B cell (primary cell): Measurements from ENCODE around the gene PREX1. TPM values are rescaled to one million over a fixed set of nuclear protein-coding genes. Genes with fewer than 3 reads are reported as not detected.

Experiments
- ATAC-seq: fragments of 200-7000 bp; cut with Tn5 transposase; one replicate; pipeline ENCODE4 v1.10.0; 2021; ENCODE audit warnings: low read depth, mild to moderate bottlenecking, moderate number of reproducible peaks, moderate library complexity
- CTCF ChIA-PET: fragments of 350-600 bp; sonication (Branson Sonifier 250); formaldehyde crosslinking; loops from one replicate; lab custom pipeline; 2021; ENCODE audit warnings: antibody characterized with exemption, inconsistent platforms; lab: Charles Lee
- POLR2A ChIA-PET: fragments of 350-600 bp; sonication (Branson Sonifier 250); formaldehyde crosslinking; loops from one replicate; lab custom pipeline; 2021; ENCODE audit warnings: antibody characterized with exemption; lab: Charles Lee
- DNase-seq: peaks from one replicate; pipeline ENCODE4 v3.0.0; 2013
- H2AFZ ChIP-seq: 2 replicates; pipeline ENCODE4 v1.6.1; 2012; ENCODE audit warnings: mild to moderate bottlenecking, low read depth, low read length; ENCODE audit not compliant: insufficient read depth, poor library complexity, severe bottlenecking
- H3K27ac ChIP-seq, 2 donors: 1 replicate in 1 of 2; 2 replicates in 1 of 2; pipeline ENCODE4 v1.5.1; 2012 to 2013; ENCODE audit warnings: low read length in 2 of 2, mild to moderate bottlenecking in 2 of 2, moderate library complexity in 1 of 2
- H3K27me3 ChIP-seq, 4 experiments: fragments of 200-600 bp in 1 of 4; sonication (generic) in 1 of 4; replicated peaks in 1 of 4; 1 replicate in 2 of 4; 2 replicates in 2 of 4; pipeline versions ENCODE4 v1.6.1 to v1.7.0; 2013 to 2016; ENCODE audit warnings: low read length in 3 of 4, mild to moderate bottlenecking in 2 of 4, mixed read lengths in 1 of 4, moderate library complexity in 1 of 4; ENCODE audit not compliant: insufficient read depth in 4 of 4, control insufficient read depth in 3 of 4; ENCODE audit errors: control extremely low read depth in 1 of 4
- H3K36me3 ChIP-seq, 2 experiments: replicated peaks in 1 of 2; 1 replicate in 1 of 2; 2 replicates in 1 of 2; pipeline versions ENCODE4 v1.6.1 to v1.7.1; 2013; ENCODE audit warnings: low read length in 1 of 2; ENCODE audit not compliant: insufficient read depth in 2 of 2, control insufficient read depth in 1 of 2; ENCODE audit errors: control extremely low read depth in 1 of 2, extremely low read depth in 1 of 2
- H3K4me1 ChIP-seq, 2 donors: fragments of 200-600 bp in 1 of 2; sonication (generic) in 1 of 2; 1 replicate in 1 of 2; 2 replicates in 1 of 2; pipeline versions ENCODE4 v1.5.1 to v1.6.1; 2013 to 2017; ENCODE audit warnings: low read length in 2 of 2; ENCODE audit not compliant: control insufficient read depth in 2 of 2, insufficient read depth in 2 of 2
- H3K4me2 ChIP-seq: replicated peaks from 2 replicates; pipeline ENCODE3; 2012; ENCODE audit warnings: mild to moderate bottlenecking, low read depth, low read length; ENCODE audit not compliant: poor library complexity, severe bottlenecking
- H3K4me3 ChIP-seq, 5 experiments: fragments of 200-600 bp in 1 of 5; sonication (generic) in 1 of 5; 1 replicate in 3 of 5; 2 replicates in 2 of 5; pipeline versions ENCODE4 v1.5.1 to v1.7.0; 2011 to 2016; ENCODE audit warnings: low read length in 4 of 5, mild to moderate bottlenecking in 4 of 5, low read depth in 2 of 5, control low read depth in 1 of 5, moderate library complexity in 1 of 5; ENCODE audit not compliant: insufficient read depth in 1 of 5; ENCODE audit errors: control extremely low read depth in 1 of 5, extremely low read depth in 1 of 5
- H3K79me2 ChIP-seq: fragments of 200-600 bp; sonication (generic); one replicate; pipeline ENCODE4 v1.6.0; 2016; ENCODE audit warnings: low read length; ENCODE audit not compliant: control insufficient read depth, insufficient read depth
- H3K9ac ChIP-seq: fragments of 200-600 bp; sonication (generic); 2 replicates; pipeline ENCODE4 v1.6.1; 2017; ENCODE audit warnings: mild to moderate bottlenecking, low read length, moderate library complexity
- H3K9me3 ChIP-seq, 3 donors: one replicate each; pipeline versions ENCODE4 v1.6.1 to v1.7.1; 2013; ENCODE audit warnings: low read length in 2 of 3; ENCODE audit not compliant: control insufficient read depth in 2 of 3, insufficient read depth in 1 of 3; ENCODE audit errors: control extremely low read depth in 1 of 3
- H4K20me1 ChIP-seq: 2 replicates; pipeline ENCODE4 v1.6.0; 2012; ENCODE audit warnings: mild to moderate bottlenecking, low read length; ENCODE audit not compliant: insufficient read depth, control insufficient read depth, poor library complexity, severe bottlenecking
- H3K27ac Mint-ChIP-seq: one replicate; pipeline ENCODE4 v1.8.0; 2021; ENCODE audit warnings: mixed read lengths
- H3K27me3 Mint-ChIP-seq: one replicate; pipeline ENCODE4 v1.8.0; 2021; ENCODE audit warnings: mixed read lengths
- H3K4me1 Mint-ChIP-seq: one replicate; pipeline ENCODE4 v1.8.0; 2021; ENCODE audit warnings: mixed read lengths
- H3K4me3 Mint-ChIP-seq: one replicate; pipeline ENCODE4 v1.8.0; 2021; ENCODE audit warnings: mixed read lengths
- H3K9me3 Mint-ChIP-seq: one replicate; pipeline ENCODE4 v1.8.0; 2022; ENCODE audit warnings: mixed read lengths; ENCODE audit not compliant: insufficient read depth
- CTCF ChIP-seq: fragments of 200-600 bp; IDR thresholded peaks from one replicate; pipeline ENCODE4 v1.8.0; 2022; ENCODE audit warnings: antibody characterized with exemption, mild to moderate bottlenecking
- EZH2 ChIP-seq: IDR thresholded peaks from 2 replicates; pipeline ENCODE4 v1.6.1; 2012; ENCODE audit warnings: borderline replicate concordance, low read depth, mild to moderate bottlenecking, moderate library complexity, low read length; ENCODE audit not compliant: insufficient read depth, poor library complexity, severe bottlenecking
- WGBS: methylation state at CpG from one replicate; pipeline ENCODE4 v1.1.5; 2013; ENCODE audit warnings: missing lambda C conversion rate; ENCODE audit not compliant: insufficient coverage; 5-methylcytosine and 5-hydroxymethylcytosine counted together
- intact Hi-C: fragments of 100-400 bp; cut with micrococcal nuclease; formaldehyde crosslinking; loops from one replicate; pipeline ENCODE4 v1.10.0; 2022
- polyA plus RNA-seq: library from polyadenylated mRNA; depleted of rRNA; stranded (reverse); fragments of >200 nt; gene quantifications from 2 replicates; pipeline ENCODE4 v1.2.3, GENCODE V29; 2012
- total RNA-seq, 2 donors: library from RNA; stranded (reverse); fragments of 120-200 nt in 1 of 2; gene quantifications; 1 replicate in 1 of 2; 2 replicates in 1 of 2; pipeline versions ENCODE4 v1.2.3 to v1.2.4, GENCODE V29; 2013 to 2022

PREX1 gene
- total and polyA plus RNA-seq, 2 donors (not counting 1 experiment from before 2014, with no cell fraction given): 79.1 to 99.4 TPM

DNA sequence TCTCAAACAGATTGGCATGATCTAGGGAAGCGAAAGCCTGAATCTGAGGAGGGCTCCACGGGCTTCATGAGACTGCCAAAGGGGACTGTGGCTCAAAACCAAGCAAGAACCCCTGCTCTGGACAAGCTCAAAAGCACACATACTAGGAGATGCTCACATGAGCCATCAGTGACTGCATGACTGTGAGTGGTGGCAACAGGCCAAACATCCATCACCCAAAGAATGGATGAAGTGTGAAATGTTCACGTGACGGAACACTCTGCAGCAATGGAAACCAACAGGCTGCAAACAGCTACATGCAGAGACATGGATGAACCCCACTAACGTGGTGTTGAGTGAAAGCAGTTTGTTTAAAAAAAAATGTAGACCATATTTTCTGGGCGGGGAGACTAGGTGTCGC lies 136.3 kb downstream of the PREX1 start:
- no peaks in the 10 kb centered on the region for H3K27me3 ChIP-seq
- Mint-ChIP-seq H3K27ac (no peak overlapping the region), H3K4me3 (no peak overlapping the region), H3K27me3 (no peaks in the 10 kb centered on the region), H3K9me3 (no peaks in the 10 kb centered on the region), H3K4me1 (no peaks in the 10 kb centered on the region)
- DNase-seq (no peak), ATAC-seq (no peak)
- no peak overlapping the region for H3K4me3 ChIP-seq
- no peak overlapping the region for H3K27ac ChIP-seq
- peaks cover 3 to 87% of the 10 kb centered on the region in 2 experiments for H3K36me3 ChIP-seq
- 98% methylated on average over 7 of the region's 7 CpGs for WGBS
- peaks cover 51% of the 10 kb centered on the region for H4K20me1 ChIP-seq
- H3K9ac ChIP-seq: no peak overlapping the region
- H3K79me2 ChIP-seq: peaks cover 18% of the 10 kb centered on the region
- intact Hi-C loops: no loop called here
- no peak overlapping the region for H3K4me2 ChIP-seq
- POLR2A ChIA-PET: interaction anchor here (0.6 kb wide), 1 partner anchor 233 kb away, joined by 5 read pairs; no protein-coding TSS in a partner anchor
- CTCF ChIA-PET: interaction anchor here (1.0 kb wide), 1 partner anchor 214 kb away, joined by 4 read pairs; no protein-coding TSS in a partner anchor
- no peak overlapping the region for H2AFZ ChIP-seq
- no peak for TF ChIP-seq CTCF
- TF ChIP-seq EZH2: no peak
- H3K9me3 ChIP-seq: no peaks in the 10 kb centered on the region
- no peaks in the 10 kb centered on the region for H3K4me1 ChIP-seq

DNA sequence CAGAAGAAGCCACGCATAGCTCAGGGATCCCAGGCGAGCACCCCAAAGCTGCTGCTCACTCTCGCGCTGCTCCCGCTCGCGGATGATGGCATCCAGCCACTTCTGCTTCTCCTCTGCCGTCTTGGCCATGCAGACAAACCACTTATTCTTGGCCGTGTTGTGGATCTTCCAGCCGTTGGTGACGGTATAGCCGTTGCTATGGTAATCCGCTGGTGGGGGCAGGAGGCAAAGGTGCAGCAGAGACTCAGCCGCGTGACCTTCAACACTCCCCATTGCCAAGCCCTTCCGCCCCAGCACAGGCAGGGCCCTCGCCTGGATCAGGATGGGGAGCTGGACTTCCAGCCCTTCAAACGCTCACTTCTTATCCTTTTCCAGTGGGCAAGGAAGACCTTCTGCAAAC lies 136.9 kb downstream of the PREX1 start:
- Histone ChIP-seq H3K27ac (no peak overlapping the region), H3K79me2 (peaks cover 18% of the 10 kb centered on the region), H4K20me1 (peaks cover 54% of the 10 kb centered on the region), H3K4me2 (no peak overlapping the region), H3K9ac (no peak overlapping the region), H3K9me3 (no peaks in the 10 kb centered on the region), H3K27me3 (no peaks in the 10 kb centered on the region), H3K4me3 (no peak overlapping the region), H3K36me3 (peaks cover 3 to 87% of the 10 kb centered on the region in 2 experiments), H3K4me1 (no peaks in the 10 kb centered on the region), H2AFZ (no peak overlapping the region)
- no peaks in the 10 kb centered on the region for H3K4me1 Mint-ChIP-seq
- no peak for DNase-seq
- no peak for ATAC-seq
- TF ChIP-seq EZH2 (no peak), CTCF (no peak)
- intact Hi-C loops: no loop called here
- no peak overlapping the region for H3K4me3 Mint-ChIP-seq
- no peak overlapping the region for H3K27ac Mint-ChIP-seq
- 97% methylated on average over 18 of the region's 18 CpGs for WGBS
- ChIA-PET CTCF (interaction anchor here (1.0 kb wide), 1 partner anchor 214 kb away, joined by 4 read pairs; no protein-coding TSS in a partner anchor), POLR2A (no interaction called here)
- no peaks in the 10 kb centered on the region for H3K9me3 Mint-ChIP-seq
- H3K27me3 Mint-ChIP-seq: no peaks in the 10 kb centered on the region
